ENCODE data around the gene TBC1D14.

DNA sequence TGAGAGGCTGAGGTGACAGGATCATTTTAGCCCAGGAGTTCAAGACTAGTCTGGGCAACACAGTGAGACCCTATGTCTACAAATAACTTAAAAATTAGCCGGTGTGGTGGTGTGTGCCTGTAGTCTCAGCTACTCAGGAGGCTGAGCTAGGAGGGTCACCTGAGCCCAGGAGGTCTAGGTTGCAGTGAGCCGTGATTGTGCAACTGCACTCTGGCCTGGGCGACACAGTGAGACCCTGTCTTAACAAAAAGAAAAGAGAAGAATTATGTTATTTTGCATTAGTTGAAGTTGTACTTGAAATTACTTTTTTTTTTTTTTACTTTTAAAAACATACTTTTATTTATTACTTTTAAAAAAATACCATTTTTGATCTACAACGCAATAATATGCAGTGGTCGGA is 111.7 kb downstream of the TBC1D14 start:
- TF ChIP-seq POLR2AphosphoS5 (IDR thresholded peaks at IDR 0.05; ENCODE audit: low read depth, low read length) (no peak), SIN3A (IDR thresholded peaks at IDR 0.05; ENCODE audit: borderline replicate concordance, insufficient read depth, low read depth, low read length) (no peak)
- TF ChIP-seq, protein P1, sequence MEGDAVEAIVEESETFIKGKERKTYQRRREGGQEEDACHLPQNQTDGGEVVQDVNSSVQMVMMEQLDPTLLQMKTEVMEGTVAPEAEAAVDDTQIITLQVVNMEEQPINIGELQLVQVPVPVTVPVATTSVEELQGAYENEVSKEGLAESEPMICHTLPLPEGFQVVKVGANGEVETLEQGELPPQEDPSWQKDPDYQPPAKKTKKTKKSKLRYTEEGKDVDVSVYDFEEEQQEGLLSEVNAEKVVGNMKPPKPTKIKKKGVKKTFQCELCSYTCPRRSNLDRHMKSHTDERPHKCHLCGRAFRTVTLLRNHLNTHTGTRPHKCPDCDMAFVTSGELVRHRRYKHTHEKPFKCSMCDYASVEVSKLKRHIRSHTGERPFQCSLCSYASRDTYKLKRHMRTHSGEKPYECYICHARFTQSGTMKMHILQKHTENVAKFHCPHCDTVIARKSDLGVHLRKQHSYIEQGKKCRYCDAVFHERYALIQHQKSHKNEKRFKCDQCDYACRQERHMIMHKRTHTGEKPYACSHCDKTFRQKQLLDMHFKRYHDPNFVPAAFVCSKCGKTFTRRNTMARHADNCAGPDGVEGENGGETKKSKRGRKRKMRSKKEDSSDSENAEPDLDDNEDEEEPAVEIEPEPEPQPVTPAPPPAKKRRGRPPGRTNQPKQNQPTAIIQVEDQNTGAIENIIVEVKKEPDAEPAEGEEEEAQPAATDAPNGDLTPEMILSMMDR (IDR thresholded peaks at IDR 0.05), result no peak
